H9 (cell line): ENCODE measurements around the gene ZNF382. TPM values are rescaled to one million over a fixed set of nuclear protein-coding genes. Genes with fewer than 3 reads are reported as not detected.

ENCODE experiments used
- DNase-seq: peaks from one replicate; pipeline ENCODE4 v3.0.0-alpha.2; 2017
- H2AFZ ChIP-seq: one replicate; pipeline ENCODE4 v1.6.1; 2013; ENCODE audit warnings: mild to moderate bottlenecking, low read length, control low read depth, moderate library complexity
- H2AK5ac ChIP-seq: 2 replicates; pipeline ENCODE4 v1.6.1; 2013; ENCODE audit warnings: low read length, control low read depth, mixed read lengths; ENCODE audit not compliant: insufficient read length
- H2BK120ac ChIP-seq: one replicate; pipeline ENCODE4 v1.6.1; 2013; ENCODE audit warnings: low read depth, mild to moderate bottlenecking, low read length, control low read depth, inconsistent platforms; ENCODE audit not compliant: poor library complexity, severe bottlenecking
- H2BK12ac ChIP-seq: 2 replicates; pipeline ENCODE4 v1.6.1; 2013; ENCODE audit warnings: low read length, control low read depth, mixed read lengths, low read depth; ENCODE audit not compliant: insufficient read length
- H2BK15ac ChIP-seq: 2 replicates; pipeline ENCODE4 v1.6.1; 2013; ENCODE audit warnings: low read depth, low read length, control low read depth
- H2BK20ac ChIP-seq: one replicate; pipeline ENCODE4 v1.6.1; 2013; ENCODE audit warnings: low read depth, mild to moderate bottlenecking, low read length, control low read depth, inconsistent platforms; ENCODE audit not compliant: poor library complexity, severe bottlenecking
- H2BK5ac ChIP-seq: 2 replicates; pipeline ENCODE4 v1.6.1; 2013; ENCODE audit warnings: low read length, control low read depth, mixed read lengths; ENCODE audit not compliant: insufficient read length
- H3K14ac ChIP-seq: 2 replicates; pipeline ENCODE4 v1.6.1; 2013; ENCODE audit warnings: low read length, control low read depth; ENCODE audit not compliant: insufficient read depth
- H3K18ac ChIP-seq: 2 replicates; pipeline ENCODE4 v1.6.1; 2013; ENCODE audit warnings: low read depth, mild to moderate bottlenecking, mixed read lengths, low read length, control low read depth; ENCODE audit not compliant: insufficient read length
- H3K23ac ChIP-seq: 2 replicates; pipeline ENCODE4 v1.6.1; 2013; ENCODE audit warnings: low read length, control low read depth, mixed read lengths, low read depth; ENCODE audit not compliant: insufficient read length
- H3K23me2 ChIP-seq: 2 replicates; pipeline ENCODE4 v1.6.1; 2013; ENCODE audit warnings: low read depth, mild to moderate bottlenecking, mixed read lengths, low read length, control low read depth; ENCODE audit not compliant: insufficient read length, poor library complexity, severe bottlenecking
- H3K27ac ChIP-seq: 2 replicates; pipeline ENCODE4 v1.5.1; 2013; ENCODE audit warnings: low read length, control low read depth, mixed read lengths, low read depth; ENCODE audit not compliant: insufficient read length
- H3K27me3 ChIP-seq: 2 replicates; pipeline ENCODE4 v1.6.1; 2013; ENCODE audit warnings: low read length, control low read depth, inconsistent platforms; ENCODE audit not compliant: insufficient read depth
- H3K4ac ChIP-seq: 2 replicates; pipeline ENCODE4 v1.6.1; 2013; ENCODE audit warnings: low read depth, mild to moderate bottlenecking, control low read depth, inconsistent platforms, low read length, moderate library complexity
- H3K4me1 ChIP-seq: 2 replicates; pipeline ENCODE4 v1.6.1; 2013; ENCODE audit warnings: low read length, control low read depth, inconsistent platforms; ENCODE audit not compliant: insufficient read depth
- H3K4me2 ChIP-seq: 2 replicates; pipeline ENCODE4 v1.6.1; 2013; ENCODE audit warnings: low read length, control low read depth, mixed read lengths; ENCODE audit not compliant: insufficient read length, insufficient read depth
- H3K56ac ChIP-seq: 2 replicates; pipeline ENCODE4 v1.6.1; 2013; ENCODE audit warnings: low read depth, mild to moderate bottlenecking, mixed read lengths, low read length, control low read depth; ENCODE audit not compliant: insufficient read length
- H3K79me1 ChIP-seq: 2 replicates; pipeline ENCODE4 v1.6.1; 2013; ENCODE audit warnings: low read depth, mild to moderate bottlenecking, moderate library complexity, low read length, control low read depth, inconsistent platforms; ENCODE audit not compliant: insufficient read depth, poor library complexity, severe bottlenecking
- H3K79me2 ChIP-seq: 2 replicates; pipeline ENCODE4 v1.6.1; 2013; ENCODE audit warnings: low read length, control low read depth, inconsistent platforms; ENCODE audit not compliant: insufficient read depth
- H3K9ac ChIP-seq: 2 replicates; pipeline ENCODE4 v1.6.1; 2013; ENCODE audit warnings: low read length, control low read depth, mixed read lengths; ENCODE audit not compliant: insufficient read length; ENCODE audit errors: extremely low read depth
- H3K9me3 ChIP-seq: one replicate; pipeline ENCODE4 v1.6.1; 2013; ENCODE audit warnings: low read depth, low read length, inconsistent platforms; ENCODE audit not compliant: control insufficient read depth
- H3T11ph ChIP-seq: one replicate; pipeline ENCODE4 v1.6.1; 2013; ENCODE audit warnings: mild to moderate bottlenecking, low read length, control low read depth, inconsistent platforms
- H4K20me1 ChIP-seq: one replicate; pipeline ENCODE4 v1.6.1; 2013; ENCODE audit not compliant: control insufficient read depth, insufficient read length, insufficient read depth
- H4K5ac ChIP-seq: 2 replicates; pipeline ENCODE4 v1.6.1; 2013; ENCODE audit warnings: low read depth, mild to moderate bottlenecking, mixed read lengths, low read length, control low read depth; ENCODE audit not compliant: insufficient read length
- H4K8ac ChIP-seq: replicated peaks from 2 replicates; pipeline ENCODE4 v1.6.1; 2013; ENCODE audit warnings: low read length, control low read depth, mixed read lengths, low read depth; ENCODE audit not compliant: insufficient read length
- H4K91ac ChIP-seq: 2 replicates; pipeline ENCODE4 v1.6.1; 2013; ENCODE audit warnings: low read depth, mild to moderate bottlenecking, moderate library complexity, mixed read lengths, low read length, control low read depth; ENCODE audit not compliant: insufficient read length
- H3K27ac Mint-ChIP-seq, 3 experiments: 2 replicates in 2 of 3; 3 replicates in 1 of 3; pipeline ENCODE4 v1.8.0; 2020 to 2021; ENCODE audit warnings: mixed read lengths in 3 of 3, mild to moderate bottlenecking in 1 of 3, moderate library complexity in 1 of 3
- H3K27me3 Mint-ChIP-seq: 2 replicates; pipeline ENCODE4 v1.8.0; 2021; ENCODE audit warnings: low read depth, mild to moderate bottlenecking, moderate library complexity, mixed read lengths
- H3K36me3 Mint-ChIP-seq, 3 experiments: 2 replicates in 2 of 3; 3 replicates in 1 of 3; pipeline ENCODE4 v1.8.0; 2020 to 2021; ENCODE audit warnings: low read depth in 3 of 3, mixed read lengths in 3 of 3; ENCODE audit not compliant: insufficient read depth in 1 of 3
- H3K4me1 Mint-ChIP-seq, 2 experiments: 2 replicates each; pipeline ENCODE4 v1.8.0; 2020; ENCODE audit warnings: mixed read lengths in 2 of 2
- H3K4me3 Mint-ChIP-seq, 2 experiments: 2 replicates in 1 of 2; 3 replicates in 1 of 2; pipeline ENCODE4 v1.8.0; 2020 to 2021; ENCODE audit warnings: mild to moderate bottlenecking in 2 of 2, mixed read lengths in 2 of 2, moderate library complexity in 1 of 2
- H3K9me3 Mint-ChIP-seq, 2 experiments: 2 replicates in 1 of 2; 3 replicates in 1 of 2; pipeline ENCODE4 v1.8.0; 2020; ENCODE audit warnings: mild to moderate bottlenecking in 2 of 2, mixed read lengths in 2 of 2, moderate library complexity in 1 of 2
- CTCF ChIP-seq: fragments of 200-600 bp; sonication (generic); conservative IDR thresholded peaks from 3 replicates; pipeline ENCODE4 v1.8.0; 2021; ENCODE audit warnings: antibody characterized with exemption, mild to moderate bottlenecking
- WGBS: extraction: QIAGEN DNeasy Blood & Tissue Kit; methylation state at CpG from one replicate; pipeline ENCODE4 v1.1.7; 2013; ENCODE audit warnings: missing lambda C conversion rate, low lambda C conversion rate, mixed read lengths; ENCODE audit not compliant: insufficient read length; ENCODE audit errors: extremely low coverage; 5-methylcytosine and 5-hydroxymethylcytosine counted together
- total RNA-seq: library from RNA; stranded (reverse); gene quantifications from 2 replicates; pipeline ENCODE4 v1.2.1, GENCODE V29; 2021

The ZNF382 gene
- total RNA-seq, 1 experiment from 2014 or later: 10.8 TPM

GRCh38 chr19:36646746-36647145 lies 41.6 kb downstream of the ZNF382 start:
- H3K79me2 ChIP-seq: no peaks in the 10 kb centered on the region
- no peak for DNase-seq
- H2AK5ac ChIP-seq: no peak overlapping the region
- no peaks in the 10 kb centered on the region for H3K23me2 ChIP-seq
- no peak overlapping the region for H2AFZ ChIP-seq
- H2BK120ac ChIP-seq: no peak overlapping the region
- H3K9ac ChIP-seq: no peak overlapping the region
- H3K36me3 Mint-ChIP-seq: peaks cover 53 to 71% (median 69%) of the 10 kb centered on the region in 3 experiments
- no peak overlapping the region for H3K4me2 ChIP-seq
- peaks cover 34% of the 10 kb centered on the region for H3K9me3 ChIP-seq
- no peak for TF ChIP-seq CTCF
- no peak overlapping the region for H3K18ac ChIP-seq
- no peak overlapping the region for H3K27ac ChIP-seq
- H3K4ac ChIP-seq: no peak overlapping the region
- no peak overlapping the region for H3T11ph ChIP-seq
- no peaks in the 10 kb centered on the region for H3K79me1 ChIP-seq
- H2BK15ac ChIP-seq: no peak overlapping the region
- no peak overlapping the region for H4K8ac ChIP-seq
- no peak overlapping the region for H3K23ac ChIP-seq
- H3K27ac Mint-ChIP-seq: no peak overlapping the region
- H4K20me1 ChIP-seq: no peaks in the 10 kb centered on the region
- no CpG with 5 or more reads among the region's 2 CpGs for WGBS
- no peak overlapping the region for H2BK5ac ChIP-seq
- no peak overlapping the region for H3K14ac ChIP-seq
- H2BK20ac ChIP-seq: no peak overlapping the region
- H2BK12ac ChIP-seq: no peak overlapping the region
- no peak overlapping the region for H3K4me3 Mint-ChIP-seq
- no peaks in the 10 kb centered on the region for H3K27me3 Mint-ChIP-seq
- H4K91ac ChIP-seq: no peak overlapping the region
- peaks cover 68 to 70% of the 10 kb centered on the region in 2 experiments for H3K9me3 Mint-ChIP-seq
- no peak overlapping the region for H4K5ac ChIP-seq
- H3K4me1 ChIP-seq: no peaks in the 10 kb centered on the region
- H3K4me1 Mint-ChIP-seq: no peaks in the 10 kb centered on the region
- H3K56ac ChIP-seq: no peak overlapping the region
- no peaks in the 10 kb centered on the region for H3K27me3 ChIP-seq
